ENCODE data around the gene CACNA2D2.

DNA sequence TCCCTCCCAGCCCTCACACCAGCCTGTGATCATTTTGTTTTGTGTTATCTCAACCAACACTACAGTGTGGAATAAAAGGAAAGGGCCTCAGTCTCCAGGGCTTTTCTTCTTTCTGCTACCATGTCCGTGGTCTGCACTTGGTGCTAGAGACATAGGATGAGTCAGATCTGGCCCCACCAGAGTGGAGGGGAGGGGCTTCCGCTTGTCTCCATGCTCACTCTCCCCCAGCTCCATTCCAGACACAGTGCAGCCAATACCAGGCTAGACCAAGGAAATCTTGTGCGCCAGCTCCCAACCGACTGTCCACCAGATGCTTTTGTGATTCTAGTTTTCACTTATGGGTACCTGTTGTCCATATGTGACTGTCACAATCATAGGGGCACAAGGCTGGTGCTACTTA is 92.2 kb downstream of the CACNA2D2 start:
- TF ChIP-seq POLR2A (IDR thresholded peaks at IDR 0.05) (no peak), CTCF (IDR thresholded peaks at IDR 0.05) (no peak)

Measured in heart left ventricle (tissue), 13 donors.